ENCODE measurements around the gene MYL11.

The MYL11 gene

DNA sequence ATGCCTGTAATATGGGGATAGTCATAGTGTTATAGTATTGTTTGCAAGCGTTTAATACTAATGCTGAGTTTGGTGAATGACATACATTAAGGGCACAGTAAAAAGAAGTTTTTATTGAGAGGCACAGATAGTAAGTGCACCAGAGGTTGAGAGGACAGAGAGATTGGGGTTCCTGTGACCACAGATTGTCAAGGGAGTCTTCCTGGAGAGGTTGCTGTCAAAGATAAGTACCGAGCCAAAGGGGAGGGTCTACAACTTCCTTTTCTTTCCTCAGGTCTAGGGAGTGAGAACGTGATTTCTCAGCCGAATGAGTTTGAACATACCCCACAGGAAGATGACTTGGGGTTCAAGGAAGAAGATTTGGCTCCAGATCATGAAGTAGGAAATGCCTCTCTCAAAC lies 22.5 kb downstream of the MYL11 start:
- no peak for DNase-seq

DNA sequence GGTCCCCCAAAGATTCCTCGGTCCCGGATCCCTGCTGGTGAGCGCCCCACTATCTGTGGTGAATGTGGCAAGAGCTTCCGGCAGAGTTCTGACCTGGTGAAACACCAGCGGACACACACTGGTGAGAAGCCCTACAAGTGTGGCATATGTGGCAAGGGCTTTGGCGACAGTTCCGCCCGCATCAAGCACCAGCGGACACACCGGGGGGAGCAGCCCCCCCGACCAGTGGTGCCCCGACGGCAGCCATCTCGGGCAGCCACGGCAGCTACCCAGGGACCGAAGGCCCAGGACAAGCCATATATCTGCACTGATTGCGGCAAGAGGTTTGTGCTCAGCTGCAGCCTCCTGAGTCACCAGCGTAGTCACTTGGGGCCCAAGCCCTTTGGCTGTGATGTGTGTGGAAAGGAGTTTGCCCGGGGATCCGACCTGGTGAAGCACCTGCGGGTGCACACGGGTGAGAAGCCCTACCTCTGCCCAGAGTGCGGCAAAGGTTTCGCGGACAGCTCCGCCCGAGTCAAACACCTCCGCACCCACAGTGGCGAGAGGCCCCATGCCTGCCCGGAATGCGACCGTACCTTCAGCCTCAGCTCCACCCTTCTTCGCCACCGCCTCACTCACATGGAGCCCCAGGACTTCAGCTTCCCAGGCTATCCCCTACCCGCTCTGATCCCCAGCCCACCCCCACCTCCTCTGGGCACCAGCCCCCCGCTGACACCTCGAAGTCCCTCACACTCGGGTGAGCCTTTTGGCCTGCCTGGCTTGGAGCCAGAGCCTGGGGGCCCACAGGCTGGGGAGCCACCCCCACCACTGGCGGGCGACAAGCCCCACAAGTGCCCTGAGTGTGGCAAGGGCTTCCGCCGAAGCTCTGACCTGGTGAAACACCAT lies 23.4 kb downstream of the MYL11 start:
- no peak for DNase-seq

DNA sequence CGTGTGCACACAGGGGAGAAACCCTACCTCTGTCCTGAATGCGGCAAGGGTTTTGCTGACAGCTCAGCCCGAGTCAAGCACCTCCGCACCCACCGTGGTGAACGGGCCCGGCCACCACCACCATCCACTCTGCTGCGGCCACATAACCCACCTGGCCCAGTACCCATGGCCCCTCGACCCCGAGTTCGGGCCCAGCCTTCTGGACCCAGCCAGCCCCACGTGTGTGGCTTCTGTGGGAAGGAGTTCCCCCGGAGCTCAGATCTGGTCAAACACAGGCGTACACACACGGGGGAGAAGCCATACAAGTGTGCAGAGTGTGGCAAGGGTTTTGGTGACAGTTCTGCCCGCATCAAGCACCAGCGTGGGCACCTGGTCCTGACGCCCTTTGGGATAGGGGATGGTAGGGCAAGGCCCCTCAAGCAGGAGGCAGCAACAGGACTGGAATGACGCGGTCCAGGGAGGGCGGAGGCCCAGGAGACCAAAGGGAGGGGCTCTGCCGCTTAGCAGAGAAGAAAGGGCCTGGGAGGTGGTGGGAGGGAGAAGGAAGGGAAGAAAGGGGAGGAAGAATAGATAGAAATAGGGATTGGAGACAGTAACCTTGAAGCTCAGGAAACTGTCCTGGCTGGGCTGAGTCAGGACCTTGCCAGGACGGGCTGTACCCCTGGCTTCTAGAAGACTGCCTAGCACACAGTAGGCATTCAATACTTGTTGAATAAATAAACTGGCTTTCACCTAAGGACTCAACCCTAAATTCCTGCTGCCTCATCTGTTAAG lies 24.2 kb downstream of the MYL11 start:
- DNase-seq, result no peak

DNA sequence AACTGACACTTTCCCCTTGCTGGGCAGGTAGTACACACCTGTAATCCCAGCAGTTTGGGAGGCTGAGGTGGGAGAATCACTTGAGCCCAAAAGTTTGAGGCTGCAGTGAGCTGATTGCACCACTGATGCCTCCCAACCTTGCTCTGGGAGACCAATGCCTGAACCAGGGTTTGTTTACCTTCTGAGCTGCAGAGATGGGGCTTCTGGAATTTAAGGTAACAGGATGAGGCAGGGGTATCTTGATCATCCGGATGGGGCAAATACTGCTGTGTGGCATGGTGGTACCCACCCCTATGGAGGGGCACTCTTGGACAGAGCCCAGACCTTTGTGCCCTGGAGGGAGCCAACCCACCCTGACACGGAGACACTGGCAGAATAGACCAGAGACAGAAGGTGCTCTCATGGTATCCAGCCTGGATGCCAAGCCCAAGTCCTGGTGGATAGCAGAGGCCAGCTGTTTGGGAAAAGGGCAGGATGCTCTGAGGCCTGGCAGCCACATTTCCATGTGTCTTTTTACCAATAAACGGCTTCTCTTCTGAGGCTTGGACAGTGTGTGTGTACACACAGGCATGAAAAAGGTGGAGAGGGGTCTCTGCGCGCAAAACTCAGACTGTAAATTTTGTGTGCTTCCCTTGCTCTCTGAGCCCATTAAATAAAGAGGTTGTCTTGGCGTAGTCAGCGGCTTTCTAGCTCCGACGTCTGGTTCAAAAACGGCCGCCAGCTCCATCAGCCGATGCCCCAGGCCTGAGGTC lies 25.0 kb downstream of the MYL11 start:
- DNase-seq, result no peak

- DNase-seq, result no peak
Measured at GRCh38 chr16:30401768-30402425, 27.3 kb downstream of the MYL11 start.

DNA sequence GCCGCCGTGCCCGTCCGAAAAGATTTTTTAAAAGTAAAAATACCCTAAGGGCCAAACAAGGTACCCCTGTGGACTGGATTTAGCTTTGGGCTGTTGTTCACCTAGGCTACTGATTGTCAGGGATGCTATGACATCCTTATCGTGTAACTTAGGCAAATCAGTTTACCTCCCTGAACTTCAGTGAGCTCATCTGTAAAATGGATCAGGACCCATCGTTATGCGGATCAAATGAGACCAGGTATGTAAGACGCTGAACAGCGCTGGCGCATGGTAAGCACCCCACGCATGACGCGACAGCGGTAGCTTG lies 32.1 kb downstream of the MYL11 start:
- no peak for DNase-seq

GRCh38 chr16:30407102-30407803 lies 32.7 kb downstream of the MYL11 start, which contains the start of gene ZNF771:
Gene ZNF771 (plus strand): TSS chr16:30407606. CDS start chr16:30408054, 448 bp downstream.
- peak; percentile 94 for DNase-seq

DNA sequence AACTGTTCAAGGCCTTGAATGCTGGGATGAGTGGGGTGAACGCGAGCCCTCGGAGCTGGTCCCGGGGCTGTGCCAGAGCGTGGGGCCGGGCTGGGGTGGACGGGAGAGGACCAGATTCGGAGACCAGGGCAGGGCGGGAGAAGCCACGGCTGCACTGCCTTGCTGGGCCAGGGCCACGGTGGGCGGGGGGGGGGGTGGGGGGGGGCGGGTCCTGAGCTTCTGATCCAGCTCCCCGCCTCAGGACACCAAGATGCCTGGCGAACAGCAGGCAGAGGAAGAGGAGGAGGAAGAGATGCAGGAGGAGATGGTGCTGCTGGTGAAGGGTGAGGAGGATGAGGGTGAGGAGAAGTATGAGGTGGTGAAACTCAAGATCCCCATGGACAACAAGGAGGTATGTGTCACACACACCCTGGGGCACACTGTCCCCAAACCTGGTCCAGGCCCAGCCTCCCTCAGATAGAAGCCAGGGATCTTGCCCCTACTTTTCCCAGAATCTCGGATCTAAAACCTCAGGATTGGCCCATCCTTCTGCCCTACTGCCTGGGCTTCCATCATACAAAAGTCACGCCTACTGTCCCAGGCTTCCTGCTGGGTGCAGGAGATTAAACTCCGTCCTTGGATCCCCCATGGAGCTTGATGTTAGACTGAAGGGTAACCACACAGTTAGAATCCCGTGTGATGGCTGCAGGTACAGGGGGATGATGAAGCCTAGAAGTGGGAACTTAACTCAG lies 33.4 kb downstream of the MYL11 start:
- no peak for DNase-seq

DNA sequence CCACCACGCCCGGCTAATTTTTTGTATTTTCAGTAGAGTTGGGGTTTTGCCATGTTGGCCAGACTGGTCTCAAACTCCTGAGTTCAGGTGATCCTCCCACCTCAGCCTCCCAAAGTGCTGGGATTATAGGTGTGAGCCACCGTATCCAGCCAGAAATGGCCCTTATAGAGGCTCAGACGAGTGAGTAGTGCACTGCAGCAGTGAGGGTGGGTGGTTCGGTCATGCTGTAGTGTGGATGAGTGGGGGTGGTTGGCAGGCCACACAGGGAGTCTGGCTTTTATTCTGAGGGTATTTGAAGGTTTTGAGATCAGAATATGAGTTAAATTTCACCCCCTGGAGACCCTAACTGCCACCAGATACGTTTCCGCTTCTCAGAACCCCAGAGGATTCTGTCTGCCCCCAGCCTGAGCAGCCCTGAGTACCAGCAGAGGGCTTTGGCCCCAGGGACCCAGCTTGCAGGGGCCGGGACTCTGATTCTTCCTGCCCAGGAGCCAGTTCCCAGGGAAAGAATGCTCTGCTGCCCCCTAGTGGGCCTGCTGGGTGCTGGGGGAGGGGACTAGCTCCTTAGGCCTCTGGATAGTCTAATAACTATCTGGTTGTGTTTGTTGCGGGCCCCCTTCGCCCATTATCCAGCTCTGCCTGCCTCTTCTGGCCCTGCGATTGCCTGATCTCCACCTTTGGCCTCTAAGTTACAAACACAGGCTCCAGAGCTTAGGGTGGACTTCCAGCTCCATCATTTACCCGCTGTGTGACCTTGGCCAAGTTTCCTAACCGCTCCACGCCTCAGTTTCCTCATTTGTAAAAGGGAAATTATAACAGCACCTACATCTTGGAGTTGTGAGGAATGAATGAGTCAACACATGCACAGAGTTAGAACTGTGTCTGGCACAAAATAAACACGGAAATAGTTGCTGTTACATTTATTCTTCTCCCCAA lies 34.8 kb downstream of the MYL11 start:
- peak; percentile 98 for DNase-seq

GRCh38 chr16:30413112-30413806 lies 38.7 kb downstream of the MYL11 start:
- DNase-seq, result no peak

DNA sequence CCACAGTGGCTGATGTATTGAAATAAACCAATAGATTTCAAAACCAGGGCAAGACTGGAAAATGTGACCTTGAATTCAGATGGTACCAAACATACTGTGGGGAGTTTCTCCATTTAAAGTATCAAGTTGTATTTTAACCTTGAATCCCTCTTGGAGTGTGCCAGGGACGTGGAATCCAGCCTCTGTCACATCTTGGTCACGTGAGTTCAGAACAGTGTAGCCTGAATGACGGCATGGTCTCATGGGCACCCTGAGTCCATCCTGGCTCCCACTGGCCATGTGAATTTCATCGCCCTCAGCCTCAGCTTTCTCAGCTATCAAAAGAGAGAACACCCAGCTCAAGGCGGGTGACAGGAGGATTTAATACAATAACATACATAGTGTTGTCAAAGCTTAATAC lies 39.6 kb downstream of the MYL11 start:
- no peak for DNase-seq

GRCh38 chr16:30416047-30416603 lies 41.5 kb downstream of the MYL11 start:
- no peak for DNase-seq

DNA sequence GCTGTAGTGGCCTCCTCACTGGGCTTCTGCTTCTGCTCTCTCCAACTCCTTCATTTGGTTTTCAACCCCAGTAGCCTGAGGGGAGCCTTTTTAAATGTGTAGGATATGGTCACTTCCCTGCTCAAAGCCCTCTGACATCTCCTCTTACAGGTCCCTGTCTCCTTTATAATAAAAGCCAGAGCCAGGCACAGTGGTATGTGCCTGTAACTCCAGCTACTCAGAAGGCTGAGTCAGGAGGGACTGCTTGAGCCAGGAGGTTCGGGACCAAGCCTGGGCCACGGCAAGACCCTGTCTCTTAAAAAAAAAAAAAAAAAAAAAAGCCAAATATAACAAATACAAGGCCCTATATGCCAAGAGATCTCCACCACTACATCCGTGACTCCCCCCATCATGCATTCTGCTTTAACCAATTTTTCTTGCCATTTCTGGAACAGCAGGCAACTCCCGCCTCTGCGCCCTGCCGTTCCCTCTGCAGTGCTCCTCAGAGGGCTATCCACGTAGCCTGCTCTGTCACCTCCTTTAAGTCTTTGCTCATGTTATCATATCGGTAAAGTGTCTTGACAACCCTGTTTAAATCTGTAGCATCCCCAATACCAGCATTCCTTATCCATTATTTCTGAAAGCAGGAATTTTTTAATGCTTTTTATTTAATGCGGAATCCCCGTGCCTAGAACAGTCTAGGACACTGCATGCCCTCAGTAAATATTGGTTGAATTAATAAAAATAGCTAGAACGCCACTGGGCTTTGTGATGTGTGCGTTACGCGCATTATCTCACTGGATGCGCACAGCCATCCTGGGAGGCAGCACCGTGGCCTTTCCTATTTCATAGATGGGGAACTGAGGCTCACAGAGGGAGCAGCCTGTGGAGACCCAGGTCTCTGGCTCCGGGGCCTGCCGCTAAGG lies 42.3 kb downstream of the MYL11 start:
- DNase-seq, result peak; percentile 66

- peak; percentile 93 for DNase-seq
Measured at GRCh38 chr16:30417529-30418349, 43.1 kb downstream of the MYL11 start.

GRCh38 chr16:30418350-30419181 lies 44.0 kb downstream of the MYL11 start:
- DNase-seq, result no peak

GRCh38 chr16:30421010-30421409 lies 46.4 kb downstream of the MYL11 start:
- DNase-seq, result no peak

All from activated CD8-positive, alpha-beta memory T cell treated with anti-CD3 and anti-CD28 coated beads, Interleukin-2, amount 50 U/mL, for 48 hours (primary cell).